B cell (primary cell): ENCODE results near the gene PRM1. TPM values are rescaled to one million over a fixed set of nuclear protein-coding genes. Genes with fewer than 3 reads are reported as not detected.

ENCODE experiments used
- ATAC-seq: fragments of 200-7000 bp; cut with Tn5 transposase; one replicate; pipeline ENCODE4 v1.10.0; 2021; ENCODE audit warnings: low read depth, mild to moderate bottlenecking, moderate number of reproducible peaks, moderate library complexity
- CTCF ChIA-PET: fragments of 350-600 bp; sonication (Branson Sonifier 250); formaldehyde crosslinking; loops from one replicate; lab custom pipeline; 2021; ENCODE audit warnings: antibody characterized with exemption, inconsistent platforms; lab: Charles Lee
- POLR2A ChIA-PET: fragments of 350-600 bp; sonication (Branson Sonifier 250); formaldehyde crosslinking; loops from one replicate; lab custom pipeline; 2021; ENCODE audit warnings: antibody characterized with exemption; lab: Charles Lee
- DNase-seq: peaks from one replicate; pipeline ENCODE4 v3.0.0; 2013
- H2AFZ ChIP-seq: 2 replicates; pipeline ENCODE4 v1.6.1; 2012; ENCODE audit warnings: mild to moderate bottlenecking, low read depth, low read length; ENCODE audit not compliant: insufficient read depth, poor library complexity, severe bottlenecking
- H3K27ac ChIP-seq, 2 donors: 1 replicate in 1 of 2; 2 replicates in 1 of 2; pipeline ENCODE4 v1.5.1; 2012 to 2013; ENCODE audit warnings: low read length in 2 of 2, mild to moderate bottlenecking in 2 of 2, moderate library complexity in 1 of 2
- H3K27me3 ChIP-seq, 4 experiments: fragments of 200-600 bp in 1 of 4; sonication (generic) in 1 of 4; replicated peaks in 1 of 4; 1 replicate in 2 of 4; 2 replicates in 2 of 4; pipeline versions ENCODE4 v1.6.1 to v1.7.0; 2013 to 2016; ENCODE audit warnings: low read length in 3 of 4, mild to moderate bottlenecking in 2 of 4, mixed read lengths in 1 of 4, moderate library complexity in 1 of 4; ENCODE audit not compliant: insufficient read depth in 4 of 4, control insufficient read depth in 3 of 4; ENCODE audit errors: control extremely low read depth in 1 of 4
- H3K36me3 ChIP-seq, 2 experiments: replicated peaks in 1 of 2; 1 replicate in 1 of 2; 2 replicates in 1 of 2; pipeline versions ENCODE4 v1.6.1 to v1.7.1; 2013; ENCODE audit warnings: low read length in 1 of 2; ENCODE audit not compliant: insufficient read depth in 2 of 2, control insufficient read depth in 1 of 2; ENCODE audit errors: control extremely low read depth in 1 of 2, extremely low read depth in 1 of 2
- H3K4me1 ChIP-seq, 2 donors: fragments of 200-600 bp in 1 of 2; sonication (generic) in 1 of 2; 1 replicate in 1 of 2; 2 replicates in 1 of 2; pipeline versions ENCODE4 v1.5.1 to v1.6.1; 2013 to 2017; ENCODE audit warnings: low read length in 2 of 2; ENCODE audit not compliant: control insufficient read depth in 2 of 2, insufficient read depth in 2 of 2
- H3K4me2 ChIP-seq: replicated peaks from 2 replicates; pipeline ENCODE3; 2012; ENCODE audit warnings: mild to moderate bottlenecking, low read depth, low read length; ENCODE audit not compliant: poor library complexity, severe bottlenecking
- H3K4me3 ChIP-seq, 5 experiments: fragments of 200-600 bp in 1 of 5; sonication (generic) in 1 of 5; 1 replicate in 3 of 5; 2 replicates in 2 of 5; pipeline versions ENCODE4 v1.5.1 to v1.7.0; 2011 to 2016; ENCODE audit warnings: low read length in 4 of 5, mild to moderate bottlenecking in 4 of 5, low read depth in 2 of 5, control low read depth in 1 of 5, moderate library complexity in 1 of 5; ENCODE audit not compliant: insufficient read depth in 1 of 5; ENCODE audit errors: control extremely low read depth in 1 of 5, extremely low read depth in 1 of 5
- H3K79me2 ChIP-seq: fragments of 200-600 bp; sonication (generic); one replicate; pipeline ENCODE4 v1.6.0; 2016; ENCODE audit warnings: low read length; ENCODE audit not compliant: control insufficient read depth, insufficient read depth
- H3K9ac ChIP-seq: fragments of 200-600 bp; sonication (generic); 2 replicates; pipeline ENCODE4 v1.6.1; 2017; ENCODE audit warnings: mild to moderate bottlenecking, low read length, moderate library complexity
- H3K9me3 ChIP-seq, 3 donors: one replicate each; pipeline versions ENCODE4 v1.6.1 to v1.7.1; 2013; ENCODE audit warnings: low read length in 2 of 3; ENCODE audit not compliant: control insufficient read depth in 2 of 3, insufficient read depth in 1 of 3; ENCODE audit errors: control extremely low read depth in 1 of 3
- H4K20me1 ChIP-seq: 2 replicates; pipeline ENCODE4 v1.6.0; 2012; ENCODE audit warnings: mild to moderate bottlenecking, low read length; ENCODE audit not compliant: insufficient read depth, control insufficient read depth, poor library complexity, severe bottlenecking
- H3K27ac Mint-ChIP-seq: one replicate; pipeline ENCODE4 v1.8.0; 2021; ENCODE audit warnings: mixed read lengths
- H3K27me3 Mint-ChIP-seq: one replicate; pipeline ENCODE4 v1.8.0; 2021; ENCODE audit warnings: mixed read lengths
- H3K4me1 Mint-ChIP-seq: one replicate; pipeline ENCODE4 v1.8.0; 2021; ENCODE audit warnings: mixed read lengths
- H3K4me3 Mint-ChIP-seq: one replicate; pipeline ENCODE4 v1.8.0; 2021; ENCODE audit warnings: mixed read lengths
- H3K9me3 Mint-ChIP-seq: one replicate; pipeline ENCODE4 v1.8.0; 2022; ENCODE audit warnings: mixed read lengths; ENCODE audit not compliant: insufficient read depth
- CTCF ChIP-seq: fragments of 200-600 bp; IDR thresholded peaks from one replicate; pipeline ENCODE4 v1.8.0; 2022; ENCODE audit warnings: antibody characterized with exemption, mild to moderate bottlenecking
- EZH2 ChIP-seq: IDR thresholded peaks from 2 replicates; pipeline ENCODE4 v1.6.1; 2012; ENCODE audit warnings: borderline replicate concordance, low read depth, mild to moderate bottlenecking, moderate library complexity, low read length; ENCODE audit not compliant: insufficient read depth, poor library complexity, severe bottlenecking
- WGBS: methylation state at CpG from one replicate; pipeline ENCODE4 v1.1.5; 2013; ENCODE audit warnings: missing lambda C conversion rate; ENCODE audit not compliant: insufficient coverage; 5-methylcytosine and 5-hydroxymethylcytosine counted together
- intact Hi-C: fragments of 100-400 bp; cut with micrococcal nuclease; formaldehyde crosslinking; loops from one replicate; pipeline ENCODE4 v1.10.0; 2022
- polyA plus RNA-seq: library from polyadenylated mRNA; depleted of rRNA; stranded (reverse); fragments of >200 nt; gene quantifications from 2 replicates; pipeline ENCODE4 v1.2.3, GENCODE V29; 2012
- total RNA-seq, 2 donors: library from RNA; stranded (reverse); fragments of 120-200 nt in 1 of 2; gene quantifications; 1 replicate in 1 of 2; 2 replicates in 1 of 2; pipeline versions ENCODE4 v1.2.3 to v1.2.4, GENCODE V29; 2013 to 2022

The PRM1 gene
- total and polyA plus RNA-seq, 2 donors (not counting 1 experiment from before 2014, with no cell fraction given): not detected

GRCh38 chr16:11253995-11254912 lies 26.9 kb downstream of the PRM1 start:
- Histone ChIP-seq H4K20me1 (peaks cover 50% of the 10 kb centered on the region), H3K4me2 (peak overlapping the region; percentile 98), H3K79me2 (peaks cover 20% of the 10 kb centered on the region), H2AFZ (peak overlapping the region; percentile 50), H3K9me3 (no peaks in the 10 kb centered on the region), H3K9ac (peak overlapping the region; percentile 84), H3K4me1 (peaks cover 50 to 59% of the 10 kb centered on the region in 2 donors), H3K4me3 (peak overlapping the region; percentile 38 to 89 (median 65)), H3K36me3 (peaks cover 2 to 17% of the 10 kb centered on the region in 2 experiments), H3K27ac (no peak overlapping the region), H3K27me3 (no peaks in the 10 kb centered on the region)
- peaks cover 59% of the 10 kb centered on the region for H3K4me1 Mint-ChIP-seq
- no peaks in the 10 kb centered on the region for H3K27me3 Mint-ChIP-seq
- POLR2A ChIA-PET: interaction anchor here (0.6 to 5.8 kb wide), 20 partner anchors 16 to 313 kb away, joined by 3 to 89 read pairs (median 5); no protein-coding TSS in a partner anchor
- intact Hi-C loops: loop anchor here (2.0 to 10.0 kb wide), 4 partner anchors 21 to 661 kb away; partner anchors contain the start of gene GSPT1
- H3K4me3 Mint-ChIP-seq: peak overlapping the region; percentile 89
- 28% methylated on average over 16 of the region's 29 CpGs for WGBS
- no peaks in the 10 kb centered on the region for H3K9me3 Mint-ChIP-seq
- TF ChIP-seq CTCF (no peak), EZH2 (no peak)
- peak overlapping the region; percentile 82 for H3K27ac Mint-ChIP-seq
- CTCF ChIA-PET: interaction anchor here (0.6 to 10.3 kb wide), 28 partner anchors 11 to 463 kb away, joined by 3 to 223 read pairs (median 8); no protein-coding TSS in a partner anchor
- ATAC-seq (no peak), DNase-seq (no peak)
